Epithelial cell of esophagus (primary cell): ENCODE measurements around the gene GLE1.

Experiments used
- DNase-seq: peaks from one replicate; pipeline ENCODE4 v3.0.0; 2010; ENCODE audit warnings: low read depth
- H3K4me3 ChIP-seq: 2 replicates; pipeline ENCODE4 v1.5.1; 2011; ENCODE audit warnings: mild to moderate bottlenecking, low read length, control low read depth
- CTCF ChIP-seq: IDR thresholded peaks from 2 replicates; pipeline ENCODE4 v1.5.1; 2011; ENCODE audit warnings: low read depth, mild to moderate bottlenecking, low read length, control low read depth, inconsistent platforms; ENCODE audit not compliant: insufficient read depth; ENCODE audit errors: missing control alignments

GLE1 gene

GRCh38 chr9:128482186-128482585, 22.3 kb upstream of the GLE1 start:
- TF ChIP-seq CTCF: no peak
- DNase-seq: no peak
- H3K4me3 ChIP-seq: no peak overlapping the region

GRCh38 chr9:128484686-128485413, 19.7 kb upstream of the GLE1 start:
- no peak for TF ChIP-seq CTCF
- no peak for DNase-seq
- no peak overlapping the region for H3K4me3 ChIP-seq

GRCh38 chr9:128485414-128485855, 19.1 kb upstream of the GLE1 start:
- no peak overlapping the region for H3K4me3 ChIP-seq
- DNase-seq: no peak
- TF ChIP-seq CTCF: no peak

- no peak for TF ChIP-seq CTCF
These were observed 18.3 kb upstream of the GLE1 start for GRCh38 chr9:128486201-128486600.

GRCh38 chr9:128493424-128493823, 11.1 kb upstream of the GLE1 start:
- TF ChIP-seq CTCF: no peak
- no peak for DNase-seq
- no peak overlapping the region for H3K4me3 ChIP-seq

More at GRCh38 chr9:128486201-128486600, 18.3 kb upstream of the GLE1 start:
- DNase-seq: no peak
- H3K4me3 ChIP-seq: no peak overlapping the region

GRCh38 chr9:128494108-128494745, 10.3 kb upstream of the GLE1 start:
- H3K4me3 ChIP-seq: no peak overlapping the region
- no peak for TF ChIP-seq CTCF
- no peak for DNase-seq
